ENCODE measurements around the gene CUEDC1. TPM values are rescaled to one million over a fixed set of nuclear protein-coding genes. Genes with fewer than 3 reads are reported as not detected.
"Not testable (repeated sequence)": the region's sequence is repeated elsewhere in the genome, so short reads cannot be mapped to it uniquely, and the experiment has no call there.

Gene CUEDC1
- total and polyA plus RNA-seq, 5 donors: 41.0 to 60.5 (median 54.7) TPM

DNA sequence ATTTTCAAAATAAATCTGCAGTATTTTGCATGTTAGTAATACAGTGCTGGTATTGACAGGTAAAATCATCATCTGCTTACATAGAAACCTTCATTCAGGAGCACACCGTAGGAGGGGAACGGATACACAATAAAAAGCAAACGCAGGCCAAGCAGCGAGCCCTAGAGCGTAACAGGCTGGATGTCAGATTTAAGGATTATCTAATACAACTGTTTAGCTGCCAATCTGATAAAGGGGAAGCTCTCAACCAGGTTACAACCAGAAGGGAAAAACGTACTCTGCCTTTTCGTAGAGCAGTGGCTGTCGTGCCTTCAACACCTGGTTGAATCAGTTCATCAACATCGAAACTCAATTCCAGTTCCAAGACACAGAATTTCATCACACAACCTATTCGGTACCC lies 16.4 kb upstream of the CUEDC1 start:
- 56% methylated on average over 10 of the region's 10 CpGs for WGBS
- ATAC-seq: no peak
- Histone ChIP-seq H3K27ac (ENCODE audit: low read length) (no peak overlapping the region), H3K4me3 (ENCODE audit: low read length) (no peak overlapping the region), H3K4me1 (ENCODE audit: control insufficient read depth, insufficient read depth, low read length) (peaks cover 7% of the 10 kb centered on the region), H3K9me3 (ENCODE audit: control insufficient read depth, low read length) (no peaks in the 10 kb centered on the region), H3K27me3 (ENCODE audit: control insufficient read depth, insufficient read depth) (no peaks in the 10 kb centered on the region)
- DNase-seq: no peak
- intact Hi-C loops (cut with DNase I): no loop called here

DNA sequence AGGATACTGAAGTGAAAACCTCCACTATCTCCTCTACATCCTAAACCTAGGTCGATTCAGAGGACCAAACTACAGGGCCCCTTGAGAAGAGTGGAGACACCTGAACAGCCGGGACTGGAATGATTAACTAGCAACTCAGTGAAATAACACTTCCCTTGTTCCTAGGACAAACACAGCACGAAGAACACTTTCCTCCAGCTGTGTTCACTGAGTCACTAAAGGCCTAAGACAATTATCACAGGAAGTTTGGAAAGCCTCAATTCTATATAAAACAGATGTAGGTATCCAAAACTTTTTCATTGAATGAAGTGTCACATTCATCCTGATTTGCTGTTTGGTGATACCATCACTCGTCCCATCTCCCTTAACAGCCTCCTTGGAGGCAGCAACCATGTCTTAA lies 15.5 kb upstream of the CUEDC1 start:
- WGBS: 60% methylated on average over 4 of the region's 4 CpGs
- peaks cover 7% of the 10 kb centered on the region for H3K4me1 ChIP-seq (ENCODE audit: control insufficient read depth, insufficient read depth, low read length)
- DNase-seq (no peak), ATAC-seq (no peak)
- no peak overlapping the region for H3K4me3 ChIP-seq (ENCODE audit: low read length)
- H3K27ac ChIP-seq (ENCODE audit: low read length): no peak overlapping the region
- H3K9me3 ChIP-seq (ENCODE audit: control insufficient read depth, low read length): no peaks in the 10 kb centered on the region
- no peaks in the 10 kb centered on the region for H3K27me3 ChIP-seq (ENCODE audit: control insufficient read depth, insufficient read depth)
- intact Hi-C loops (cut with DNase I): no loop called here

DNA sequence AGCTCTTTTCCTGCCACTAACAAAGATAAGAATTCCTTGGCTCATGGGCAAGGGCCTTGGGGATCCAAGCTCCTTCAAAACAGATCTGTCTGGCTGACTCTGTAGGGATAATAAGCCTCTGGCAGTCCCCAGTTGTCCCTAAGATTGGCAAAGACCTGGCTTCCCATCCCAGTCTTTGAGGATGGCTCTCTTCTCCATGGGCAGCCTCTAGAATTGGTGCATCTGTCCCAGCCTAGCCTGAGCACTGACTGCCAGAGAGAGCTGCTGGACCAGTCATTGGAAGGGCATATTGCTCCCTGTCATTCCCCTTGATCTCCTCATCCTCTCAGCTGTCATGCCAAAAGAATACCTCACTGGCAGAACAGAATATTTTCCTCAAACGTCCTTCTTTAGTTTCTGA lies 13.2 kb upstream of the CUEDC1 start:
- Histone ChIP-seq H3K4me1 (ENCODE audit: control insufficient read depth, insufficient read depth, low read length) (peaks cover 3% of the 10 kb centered on the region), H3K9me3 (ENCODE audit: control insufficient read depth, low read length) (no peaks in the 10 kb centered on the region), H3K27ac (ENCODE audit: low read length) (no peak overlapping the region), H3K4me3 (ENCODE audit: low read length) (no peak overlapping the region), H3K27me3 (ENCODE audit: control insufficient read depth, insufficient read depth) (no peaks in the 10 kb centered on the region)
- intact Hi-C loops (cut with DNase I): no loop called here
- 58% methylated on average over 1 of the region's 1 CpG for WGBS
- DNase-seq: no peak
- ATAC-seq: no peak

DNA sequence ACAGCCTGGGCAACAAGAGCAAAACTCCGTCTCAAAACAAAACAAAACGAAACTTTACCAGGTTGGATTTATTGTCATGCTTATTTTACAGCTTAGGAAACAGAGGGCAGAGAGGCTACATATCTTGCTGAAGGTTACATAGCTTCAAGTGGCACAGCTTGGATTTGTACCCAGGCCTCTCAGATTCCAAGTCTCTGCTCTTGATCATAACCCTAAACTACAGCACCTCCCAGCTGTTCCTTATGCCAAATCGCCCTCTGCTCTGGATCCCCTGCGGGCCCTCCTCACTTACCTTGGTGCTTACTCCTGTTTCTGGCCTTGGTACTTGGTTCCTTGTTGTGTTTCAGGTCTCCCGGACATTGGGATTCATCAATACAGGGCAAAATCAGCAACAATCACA lies 11.7 kb upstream of the CUEDC1 start:
- Histone ChIP-seq H3K4me3 (ENCODE audit: low read length) (no peak overlapping the region), H3K27me3 (ENCODE audit: control insufficient read depth, insufficient read depth) (no peaks in the 10 kb centered on the region), H3K27ac (ENCODE audit: low read length) (no peak overlapping the region), H3K9me3 (ENCODE audit: control insufficient read depth, low read length) (no peaks in the 10 kb centered on the region), H3K4me1 (ENCODE audit: control insufficient read depth, insufficient read depth, low read length) (no peaks in the 10 kb centered on the region)
- intact Hi-C loops (cut with DNase I): no loop called here
- DNase-seq (no peak), ATAC-seq (no peak)
- WGBS: 91% methylated on average over 5 of the region's 5 CpGs

DNA sequence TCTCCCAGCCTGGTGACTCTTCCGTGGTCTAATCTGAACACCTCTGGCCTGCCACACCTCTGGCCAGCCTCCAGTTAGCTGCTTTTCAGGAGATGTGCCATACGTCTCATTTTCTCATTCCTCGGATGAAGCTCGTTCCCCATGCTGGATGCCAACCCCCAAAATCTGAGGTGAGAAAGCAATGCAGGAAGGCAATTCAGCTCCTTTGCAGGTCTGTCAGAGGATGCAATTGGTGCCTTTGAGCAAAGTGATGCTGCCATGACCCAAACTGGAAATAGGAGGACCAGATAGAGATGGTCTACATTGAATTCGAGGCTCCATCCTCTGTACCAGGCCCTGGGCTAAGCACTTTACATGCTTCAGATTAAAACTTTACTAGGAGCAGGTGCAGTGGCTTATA lies 11.0 kb upstream of the CUEDC1 start:
- DNase-seq: no peak
- Histone ChIP-seq H3K4me1 (ENCODE audit: control insufficient read depth, insufficient read depth, low read length) (no peaks in the 10 kb centered on the region), H3K4me3 (ENCODE audit: low read length) (no peak overlapping the region), H3K27me3 (ENCODE audit: control insufficient read depth, insufficient read depth) (no peaks in the 10 kb centered on the region), H3K9me3 (ENCODE audit: control insufficient read depth, low read length) (no peaks in the 10 kb centered on the region), H3K27ac (ENCODE audit: low read length) (no peak overlapping the region)
- intact Hi-C loops (cut with DNase I): no loop called here
- 84% methylated on average over 5 of the region's 5 CpGs for WGBS
- no peak for ATAC-seq

DNA sequence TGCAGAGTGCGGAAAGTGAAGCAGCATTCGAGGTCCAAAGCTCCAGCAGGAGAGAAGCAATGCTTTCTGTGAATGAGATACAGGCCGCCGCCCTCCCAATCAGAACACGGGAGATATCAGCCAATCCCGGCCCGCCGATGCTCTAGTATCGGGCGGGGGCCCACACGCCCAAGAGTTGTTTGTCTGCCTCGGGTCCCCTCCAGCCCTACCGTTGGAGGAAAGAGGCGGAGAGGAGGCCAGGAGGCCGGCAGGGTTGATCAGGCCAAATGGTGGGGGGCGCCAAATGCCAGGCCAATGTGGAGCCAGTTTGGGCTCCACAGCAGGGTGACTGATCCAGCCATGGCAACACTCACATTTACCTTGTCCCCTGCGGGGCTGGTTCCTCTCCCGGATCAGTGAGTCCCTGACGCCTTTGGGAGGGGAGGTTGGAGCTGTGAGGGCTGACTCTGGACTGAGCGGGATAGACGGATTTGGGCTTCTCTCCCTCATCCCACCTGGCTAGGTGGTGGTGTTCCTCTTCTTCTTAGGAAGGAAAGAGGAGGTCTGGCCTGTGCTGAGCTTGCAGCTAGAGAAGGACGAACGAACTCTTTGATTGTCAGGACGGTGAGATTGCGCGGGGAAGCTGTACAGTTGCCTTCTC lies 10.4 kb upstream of the CUEDC1 start:
- no peak for ATAC-seq

DNA sequence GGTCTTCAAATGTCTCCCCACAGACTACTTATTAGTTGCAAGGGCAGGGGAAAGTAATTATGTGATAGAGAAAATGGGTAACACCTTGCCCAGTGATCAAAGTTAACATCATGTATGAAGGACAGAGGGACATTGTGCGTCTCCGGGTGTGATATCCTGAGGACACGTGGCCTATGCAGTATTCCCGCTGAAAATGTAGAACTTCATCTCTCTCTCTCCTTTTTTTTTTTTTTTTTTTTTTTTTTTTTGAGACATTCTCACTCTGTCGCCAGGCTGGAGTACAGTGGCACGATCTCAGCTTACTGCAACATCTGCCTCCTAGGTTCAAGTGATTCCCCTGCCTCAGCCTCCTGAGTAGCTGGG lies 7.9 kb upstream of the CUEDC1 start:
- intact Hi-C loops (cut with DNase I): no loop called here
- Histone ChIP-seq H3K4me3 (ENCODE audit: low read length) (no peak overlapping the region), H3K4me1 (ENCODE audit: control insufficient read depth, insufficient read depth, low read length) (no peaks in the 10 kb centered on the region), H3K27ac (ENCODE audit: low read length) (no peak overlapping the region), H3K9me3 (ENCODE audit: control insufficient read depth, low read length) (no peaks in the 10 kb centered on the region), H3K27me3 (ENCODE audit: control insufficient read depth, insufficient read depth) (no peaks in the 10 kb centered on the region)
- DNase-seq (no peak), ATAC-seq (no peak)
- WGBS: 94% methylated on average over 6 of the region's 6 CpGs

More for the DNA sequence above, 10.4 kb upstream of the CUEDC1 start:
- no peak for DNase-seq
- Histone ChIP-seq H3K9me3 (ENCODE audit: control insufficient read depth, low read length) (no peaks in the 10 kb centered on the region), H3K27me3 (ENCODE audit: control insufficient read depth, insufficient read depth) (no peaks in the 10 kb centered on the region), H3K4me3 (ENCODE audit: low read length) (no peak overlapping the region), H3K27ac (ENCODE audit: low read length) (no peak overlapping the region), H3K4me1 (ENCODE audit: control insufficient read depth, insufficient read depth, low read length) (no peaks in the 10 kb centered on the region)
- intact Hi-C loops (cut with DNase I): no loop called here
- WGBS: 82% methylated on average over 26 of the region's 26 CpGs

DNA sequence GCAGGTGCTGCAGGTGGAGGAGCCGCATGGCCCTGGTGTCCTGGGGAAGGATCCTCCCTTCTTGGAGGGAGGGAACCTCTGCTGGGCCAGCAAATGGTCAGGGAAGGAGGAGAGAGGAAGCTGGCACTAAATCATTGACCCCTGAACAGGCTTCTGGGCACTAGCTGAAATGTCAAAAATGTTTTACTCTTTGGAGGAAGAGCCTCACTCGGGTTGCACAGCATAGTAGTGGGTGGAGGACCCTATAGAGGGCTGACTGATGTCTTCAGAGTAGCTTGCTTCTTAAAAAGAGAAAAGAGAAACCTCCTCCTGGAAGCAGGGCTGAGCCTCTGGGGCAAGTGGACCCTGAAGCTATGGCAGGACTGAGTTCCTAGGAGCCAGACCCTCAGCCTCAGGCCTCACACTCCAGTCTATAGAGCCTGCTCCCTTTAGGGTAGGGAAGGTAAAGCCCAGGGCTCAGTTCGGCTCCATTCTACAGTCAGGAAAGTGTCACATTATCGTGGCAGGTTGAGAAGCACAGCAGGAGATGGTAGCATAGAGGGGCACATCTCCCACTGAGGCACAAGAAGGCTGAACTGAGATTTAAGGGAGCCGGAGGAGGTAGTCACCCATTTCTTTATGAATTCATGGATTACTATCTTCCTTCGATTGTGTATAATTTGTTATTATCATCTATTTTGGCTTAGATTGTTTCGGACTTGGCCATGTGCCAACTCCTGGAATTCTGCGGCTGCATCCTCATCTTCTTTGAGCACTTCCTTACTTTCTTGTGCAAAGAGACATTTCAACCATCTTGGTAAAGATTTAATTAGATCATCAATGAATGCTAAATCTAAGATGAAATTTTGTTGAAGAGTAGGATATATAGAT lies 7.3 kb upstream of the CUEDC1 start:
- ATAC-seq: no peak

DNA sequence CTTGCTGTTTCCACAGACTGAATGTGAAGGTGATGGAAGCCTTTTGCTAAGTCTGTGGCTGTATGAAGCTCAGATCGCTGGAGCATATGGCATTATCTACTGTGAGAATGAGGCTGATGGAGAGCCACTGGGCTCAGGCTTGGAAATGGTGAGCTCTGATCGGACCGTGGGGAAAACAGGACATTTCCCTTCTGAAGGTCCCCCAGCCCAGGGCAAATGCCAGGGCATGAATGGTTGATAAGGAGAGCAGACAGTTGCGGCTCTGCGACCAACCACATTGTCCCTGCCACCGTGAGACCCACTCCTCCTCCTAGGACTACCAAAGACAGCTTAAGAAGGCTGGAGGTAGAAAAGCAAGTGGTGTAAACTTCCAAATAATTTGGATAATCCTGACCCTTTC lies 4.7 kb upstream of the CUEDC1 start:
- H3K4me1 ChIP-seq (ENCODE audit: control insufficient read depth, insufficient read depth, low read length): peaks cover 2% of the 10 kb centered on the region
- DNase-seq (no peak), ATAC-seq (no peak)
- intact Hi-C loops (cut with DNase I): loop anchor here in 2 of 4 donors (5.0 to 10.0 kb wide), 2 partner anchors 65 to 68 kb away; no protein-coding TSS in a partner anchor
- WGBS: 90% methylated on average over 6 of the region's 6 CpGs
- H3K9me3 ChIP-seq (ENCODE audit: control insufficient read depth, low read length): no peaks in the 10 kb centered on the region
- no peak overlapping the region for H3K4me3 ChIP-seq (ENCODE audit: low read length)
- no peaks in the 10 kb centered on the region for H3K27me3 ChIP-seq (ENCODE audit: control insufficient read depth, insufficient read depth)
- H3K27ac ChIP-seq (ENCODE audit: low read length): no peak overlapping the region

More for the DNA sequence above, 7.3 kb upstream of the CUEDC1 start:
- H3K4me3 ChIP-seq (ENCODE audit: low read length): no peak overlapping the region
- WGBS: 69% methylated on average over 8 of the region's 8 CpGs
- DNase-seq: no peak
- no peak overlapping the region for H3K27ac ChIP-seq (ENCODE audit: low read length)
- H3K4me1 ChIP-seq (ENCODE audit: control insufficient read depth, insufficient read depth, low read length): no peaks in the 10 kb centered on the region
- H3K9me3 ChIP-seq (ENCODE audit: control insufficient read depth, low read length): no peaks in the 10 kb centered on the region
- no peaks in the 10 kb centered on the region for H3K27me3 ChIP-seq (ENCODE audit: control insufficient read depth, insufficient read depth)
- intact Hi-C loops (cut with DNase I): no loop called here

DNA sequence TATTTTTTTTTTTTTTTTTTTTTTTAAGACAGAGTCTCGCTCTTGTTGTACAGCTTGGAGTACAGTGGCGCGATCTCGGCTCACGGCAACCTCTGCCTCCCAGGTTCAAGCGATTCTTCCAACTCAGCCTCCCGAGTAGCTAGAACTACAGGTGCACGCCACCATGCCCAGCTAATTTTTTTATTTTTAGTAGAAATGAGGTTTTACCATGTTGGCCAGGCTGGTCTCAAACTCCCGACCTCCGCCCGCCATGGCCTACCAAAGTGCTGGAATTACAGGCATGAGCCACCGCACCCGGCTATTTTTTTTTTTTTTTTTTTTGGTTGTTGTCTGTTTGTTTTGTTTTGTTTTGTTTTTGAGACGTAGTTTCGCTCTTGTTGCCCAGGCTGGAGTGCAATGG lies 3.2 kb upstream of the CUEDC1 start:
- intact Hi-C loops (cut with DNase I): loop anchor here in 2 of 4 donors (5.0 to 10.0 kb wide), 2 partner anchors 64 to 66 kb away; no protein-coding TSS in a partner anchor
- H3K4me1 ChIP-seq (ENCODE audit: control insufficient read depth, insufficient read depth, low read length); H3K9me3 ChIP-seq (ENCODE audit: control insufficient read depth, low read length); ATAC-seq; H3K27me3 ChIP-seq (ENCODE audit: control insufficient read depth, insufficient read depth); H3K4me3 ChIP-seq (ENCODE audit: low read length); DNase-seq; H3K27ac ChIP-seq (ENCODE audit: low read length): not testable (repeated sequence)
- 98% methylated on average over 15 of the region's 15 CpGs for WGBS

DNA sequence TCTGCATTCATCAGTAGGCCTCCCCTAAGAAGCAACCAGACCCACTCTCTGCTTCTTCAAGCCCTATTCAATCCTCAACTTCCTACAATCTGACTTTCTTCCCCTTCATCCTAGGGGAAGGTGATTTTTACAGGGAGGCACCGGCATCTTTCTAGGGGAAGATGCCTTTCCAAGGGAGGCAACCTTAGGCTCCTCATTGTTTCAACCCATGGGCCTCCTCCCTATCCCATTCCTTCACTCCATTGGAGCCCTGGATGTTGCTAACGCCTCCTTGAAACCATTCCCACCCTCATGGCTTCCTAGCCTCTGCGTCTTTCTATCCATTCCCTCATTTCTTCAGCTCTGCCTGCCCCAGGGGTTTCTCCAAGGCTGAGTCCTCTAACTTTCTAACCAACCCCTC lies 2.7 kb upstream of the CUEDC1 start:
- no peaks in the 10 kb centered on the region for H3K9me3 ChIP-seq (ENCODE audit: control insufficient read depth, low read length)
- H3K4me3 ChIP-seq (ENCODE audit: low read length): no peak overlapping the region
- 94% methylated on average over 3 of the region's 3 CpGs for WGBS
- H3K27me3 ChIP-seq (ENCODE audit: control insufficient read depth, insufficient read depth): no peaks in the 10 kb centered on the region
- ATAC-seq (no peak), DNase-seq (no peak)
- no peak overlapping the region for H3K27ac ChIP-seq (ENCODE audit: low read length)
- intact Hi-C loops (cut with DNase I): loop anchor here in 2 of 4 donors (5.0 to 10.0 kb wide), 2 partner anchors 63 to 66 kb away; no protein-coding TSS in a partner anchor
- H3K4me1 ChIP-seq (ENCODE audit: control insufficient read depth, insufficient read depth, low read length): peaks cover 14% of the 10 kb centered on the region

All from right cardiac atrium (tissue), 5 donors.